H9 (cell line): Measurements from ENCODE around the gene FBXW9. TPM values are rescaled to one million over a fixed set of nuclear protein-coding genes. Genes with fewer than 3 reads are reported as not detected.

Source experiments
- DNase-seq: peaks from one replicate; pipeline ENCODE4 v3.0.0-alpha.2; 2017
- H2AFZ ChIP-seq: one replicate; pipeline ENCODE4 v1.6.1; 2013; ENCODE audit warnings: mild to moderate bottlenecking, low read length, control low read depth, moderate library complexity
- H2AK5ac ChIP-seq: 2 replicates; pipeline ENCODE4 v1.6.1; 2013; ENCODE audit warnings: low read length, control low read depth, mixed read lengths; ENCODE audit not compliant: insufficient read length
- H2BK120ac ChIP-seq: one replicate; pipeline ENCODE4 v1.6.1; 2013; ENCODE audit warnings: low read depth, mild to moderate bottlenecking, low read length, control low read depth, inconsistent platforms; ENCODE audit not compliant: poor library complexity, severe bottlenecking
- H2BK12ac ChIP-seq: 2 replicates; pipeline ENCODE4 v1.6.1; 2013; ENCODE audit warnings: low read length, control low read depth, mixed read lengths, low read depth; ENCODE audit not compliant: insufficient read length
- H2BK15ac ChIP-seq: 2 replicates; pipeline ENCODE4 v1.6.1; 2013; ENCODE audit warnings: low read depth, low read length, control low read depth
- H2BK20ac ChIP-seq: one replicate; pipeline ENCODE4 v1.6.1; 2013; ENCODE audit warnings: low read depth, mild to moderate bottlenecking, low read length, control low read depth, inconsistent platforms; ENCODE audit not compliant: poor library complexity, severe bottlenecking
- H2BK5ac ChIP-seq: 2 replicates; pipeline ENCODE4 v1.6.1; 2013; ENCODE audit warnings: low read length, control low read depth, mixed read lengths; ENCODE audit not compliant: insufficient read length
- H3K14ac ChIP-seq: 2 replicates; pipeline ENCODE4 v1.6.1; 2013; ENCODE audit warnings: low read length, control low read depth; ENCODE audit not compliant: insufficient read depth
- H3K18ac ChIP-seq: 2 replicates; pipeline ENCODE4 v1.6.1; 2013; ENCODE audit warnings: low read depth, mild to moderate bottlenecking, mixed read lengths, low read length, control low read depth; ENCODE audit not compliant: insufficient read length
- H3K23ac ChIP-seq: 2 replicates; pipeline ENCODE4 v1.6.1; 2013; ENCODE audit warnings: low read length, control low read depth, mixed read lengths, low read depth; ENCODE audit not compliant: insufficient read length
- H3K23me2 ChIP-seq: 2 replicates; pipeline ENCODE4 v1.6.1; 2013; ENCODE audit warnings: low read depth, mild to moderate bottlenecking, mixed read lengths, low read length, control low read depth; ENCODE audit not compliant: insufficient read length, poor library complexity, severe bottlenecking
- H3K27ac ChIP-seq: 2 replicates; pipeline ENCODE4 v1.5.1; 2013; ENCODE audit warnings: low read length, control low read depth, mixed read lengths, low read depth; ENCODE audit not compliant: insufficient read length
- H3K27me3 ChIP-seq: 2 replicates; pipeline ENCODE4 v1.6.1; 2013; ENCODE audit warnings: low read length, control low read depth, inconsistent platforms; ENCODE audit not compliant: insufficient read depth
- H3K4ac ChIP-seq: 2 replicates; pipeline ENCODE4 v1.6.1; 2013; ENCODE audit warnings: low read depth, mild to moderate bottlenecking, control low read depth, inconsistent platforms, low read length, moderate library complexity
- H3K4me1 ChIP-seq: 2 replicates; pipeline ENCODE4 v1.6.1; 2013; ENCODE audit warnings: low read length, control low read depth, inconsistent platforms; ENCODE audit not compliant: insufficient read depth
- H3K4me2 ChIP-seq: 2 replicates; pipeline ENCODE4 v1.6.1; 2013; ENCODE audit warnings: low read length, control low read depth, mixed read lengths; ENCODE audit not compliant: insufficient read length, insufficient read depth
- H3K56ac ChIP-seq: 2 replicates; pipeline ENCODE4 v1.6.1; 2013; ENCODE audit warnings: low read depth, mild to moderate bottlenecking, mixed read lengths, low read length, control low read depth; ENCODE audit not compliant: insufficient read length
- H3K79me1 ChIP-seq: 2 replicates; pipeline ENCODE4 v1.6.1; 2013; ENCODE audit warnings: low read depth, mild to moderate bottlenecking, moderate library complexity, low read length, control low read depth, inconsistent platforms; ENCODE audit not compliant: insufficient read depth, poor library complexity, severe bottlenecking
- H3K79me2 ChIP-seq: 2 replicates; pipeline ENCODE4 v1.6.1; 2013; ENCODE audit warnings: low read length, control low read depth, inconsistent platforms; ENCODE audit not compliant: insufficient read depth
- H3K9ac ChIP-seq: 2 replicates; pipeline ENCODE4 v1.6.1; 2013; ENCODE audit warnings: low read length, control low read depth, mixed read lengths; ENCODE audit not compliant: insufficient read length; ENCODE audit errors: extremely low read depth
- H3K9me3 ChIP-seq: one replicate; pipeline ENCODE4 v1.6.1; 2013; ENCODE audit warnings: low read depth, low read length, inconsistent platforms; ENCODE audit not compliant: control insufficient read depth
- H3T11ph ChIP-seq: one replicate; pipeline ENCODE4 v1.6.1; 2013; ENCODE audit warnings: mild to moderate bottlenecking, low read length, control low read depth, inconsistent platforms
- H4K20me1 ChIP-seq: one replicate; pipeline ENCODE4 v1.6.1; 2013; ENCODE audit not compliant: control insufficient read depth, insufficient read length, insufficient read depth
- H4K5ac ChIP-seq: 2 replicates; pipeline ENCODE4 v1.6.1; 2013; ENCODE audit warnings: low read depth, mild to moderate bottlenecking, mixed read lengths, low read length, control low read depth; ENCODE audit not compliant: insufficient read length
- H4K8ac ChIP-seq: replicated peaks from 2 replicates; pipeline ENCODE4 v1.6.1; 2013; ENCODE audit warnings: low read length, control low read depth, mixed read lengths, low read depth; ENCODE audit not compliant: insufficient read length
- H4K91ac ChIP-seq: 2 replicates; pipeline ENCODE4 v1.6.1; 2013; ENCODE audit warnings: low read depth, mild to moderate bottlenecking, moderate library complexity, mixed read lengths, low read length, control low read depth; ENCODE audit not compliant: insufficient read length
- H3K27ac Mint-ChIP-seq, 3 experiments: 2 replicates in 2 of 3; 3 replicates in 1 of 3; pipeline ENCODE4 v1.8.0; 2020 to 2021; ENCODE audit warnings: mixed read lengths in 3 of 3, mild to moderate bottlenecking in 1 of 3, moderate library complexity in 1 of 3
- H3K27me3 Mint-ChIP-seq: 2 replicates; pipeline ENCODE4 v1.8.0; 2021; ENCODE audit warnings: low read depth, mild to moderate bottlenecking, moderate library complexity, mixed read lengths
- H3K36me3 Mint-ChIP-seq, 3 experiments: 2 replicates in 2 of 3; 3 replicates in 1 of 3; pipeline ENCODE4 v1.8.0; 2020 to 2021; ENCODE audit warnings: low read depth in 3 of 3, mixed read lengths in 3 of 3; ENCODE audit not compliant: insufficient read depth in 1 of 3
- H3K4me1 Mint-ChIP-seq, 2 experiments: 2 replicates each; pipeline ENCODE4 v1.8.0; 2020; ENCODE audit warnings: mixed read lengths in 2 of 2
- H3K4me3 Mint-ChIP-seq, 2 experiments: 2 replicates in 1 of 2; 3 replicates in 1 of 2; pipeline ENCODE4 v1.8.0; 2020 to 2021; ENCODE audit warnings: mild to moderate bottlenecking in 2 of 2, mixed read lengths in 2 of 2, moderate library complexity in 1 of 2
- H3K9me3 Mint-ChIP-seq, 2 experiments: 2 replicates in 1 of 2; 3 replicates in 1 of 2; pipeline ENCODE4 v1.8.0; 2020; ENCODE audit warnings: mild to moderate bottlenecking in 2 of 2, mixed read lengths in 2 of 2, moderate library complexity in 1 of 2
- WGBS: extraction: QIAGEN DNeasy Blood & Tissue Kit; methylation state at CpG from one replicate; pipeline ENCODE4 v1.1.7; 2013; ENCODE audit warnings: missing lambda C conversion rate, low lambda C conversion rate, mixed read lengths; ENCODE audit not compliant: insufficient read length; ENCODE audit errors: extremely low coverage; 5-methylcytosine and 5-hydroxymethylcytosine counted together
- total RNA-seq: library from RNA; stranded (reverse); gene quantifications from 2 replicates; pipeline ENCODE4 v1.2.1, GENCODE V29; 2021
- TF ChIP-seq, protein P1 (sequence below): fragments of 200-600 bp; sonication (generic); conservative IDR thresholded peaks from 3 replicates; pipeline ENCODE4 v1.8.0; 2021; ENCODE audit warnings: antibody characterized with exemption, mild to moderate bottlenecking

FBXW9 gene
- total RNA-seq, 1 experiment from 2014 or later, result 11.7 TPM

DNA sequence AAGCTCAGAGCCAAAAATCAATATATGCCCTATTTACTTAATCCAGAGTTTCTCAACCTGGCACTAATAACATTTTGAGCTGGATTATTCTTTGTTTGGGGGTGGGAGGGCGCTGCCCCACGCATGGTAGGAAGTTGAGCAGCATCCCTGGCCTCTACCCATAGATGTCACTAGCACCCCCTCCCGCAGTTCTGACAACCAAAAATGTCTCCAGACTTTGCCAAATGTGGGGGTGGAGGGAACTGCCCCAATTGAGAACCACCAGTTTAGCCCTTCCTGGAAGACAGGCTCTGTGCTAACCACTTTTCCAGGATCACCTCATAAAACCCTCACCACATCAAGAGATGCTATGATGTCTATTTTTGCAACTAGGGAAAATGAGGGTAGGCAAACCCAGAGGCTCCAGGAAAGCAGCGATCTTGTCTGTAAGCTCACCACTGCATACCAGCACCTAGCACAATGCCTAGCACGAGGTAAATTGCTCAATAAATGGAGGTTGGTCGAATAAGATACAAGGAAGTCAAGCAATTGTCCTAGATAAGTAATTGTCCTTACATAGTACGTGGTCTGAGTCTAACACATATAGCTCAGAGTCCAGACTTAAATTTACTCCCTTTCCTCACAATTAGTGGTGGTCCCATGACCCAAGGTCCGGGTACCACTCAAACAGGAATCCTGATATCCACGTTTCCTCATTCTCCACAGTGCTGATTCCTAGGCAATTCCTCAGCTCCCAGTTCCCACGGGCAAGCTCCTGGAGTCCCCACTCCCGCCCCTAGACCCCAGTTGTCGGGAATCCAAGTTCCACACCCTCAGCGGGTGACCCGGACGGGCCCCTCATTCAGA, 37.2 kb upstream of the FBXW9 start:
- H2BK120ac ChIP-seq, result no peak overlapping the region
- Mint-ChIP-seq H3K4me1 (peaks cover 22 to 31% of the 10 kb centered on the region in 2 experiments), H3K27ac (peak overlapping the region; percentile 64 to 95 (median 90); a peak in 6 of 7 replicates), H3K27me3 (peaks cover 4% of the 10 kb centered on the region), H3K36me3 (peaks cover 26 to 39% (median 33%) of the 10 kb centered on the region in 3 experiments), H3K4me3 (peak overlapping the region; percentile 96 to 98), H3K9me3 (no peaks in the 10 kb centered on the region; a peak in 1 of 5 replicates)
- no peak overlapping the region for H2BK20ac ChIP-seq
- no peak overlapping the region for H2BK15ac ChIP-seq
- H3K4me1 ChIP-seq, result no peaks in the 10 kb centered on the region
- H3K27me3 ChIP-seq, result no peaks in the 10 kb centered on the region
- no peak overlapping the region for H4K5ac ChIP-seq
- no peak overlapping the region for H3K27ac ChIP-seq
- H4K91ac ChIP-seq, result no peak overlapping the region
- H3K9me3 ChIP-seq, result no peaks in the 10 kb centered on the region
- peak overlapping the region; percentile 26 for H3T11ph ChIP-seq
- H3K14ac ChIP-seq, result peak overlapping the region; percentile 94; the same call in 1 of the 2 replicates
- no peak overlapping the region for H3K23ac ChIP-seq
- no peak overlapping the region for H3K56ac ChIP-seq
- peaks cover 12% of the 10 kb centered on the region for H3K23me2 ChIP-seq
- no peak overlapping the region for H2BK5ac ChIP-seq
- peak overlapping the region; percentile 92 for H3K4me2 ChIP-seq
- no peak overlapping the region for H2AFZ ChIP-seq
- no peak overlapping the region for H2BK12ac ChIP-seq
- H3K4ac ChIP-seq, result no peak overlapping the region
- H4K8ac ChIP-seq, result no peak overlapping the region
- peaks cover 3% of the 10 kb centered on the region for H3K79me1 ChIP-seq
- no peaks in the 10 kb centered on the region for H4K20me1 ChIP-seq
- no peak overlapping the region for H2AK5ac ChIP-seq
- TF ChIP-seq, protein P1, sequence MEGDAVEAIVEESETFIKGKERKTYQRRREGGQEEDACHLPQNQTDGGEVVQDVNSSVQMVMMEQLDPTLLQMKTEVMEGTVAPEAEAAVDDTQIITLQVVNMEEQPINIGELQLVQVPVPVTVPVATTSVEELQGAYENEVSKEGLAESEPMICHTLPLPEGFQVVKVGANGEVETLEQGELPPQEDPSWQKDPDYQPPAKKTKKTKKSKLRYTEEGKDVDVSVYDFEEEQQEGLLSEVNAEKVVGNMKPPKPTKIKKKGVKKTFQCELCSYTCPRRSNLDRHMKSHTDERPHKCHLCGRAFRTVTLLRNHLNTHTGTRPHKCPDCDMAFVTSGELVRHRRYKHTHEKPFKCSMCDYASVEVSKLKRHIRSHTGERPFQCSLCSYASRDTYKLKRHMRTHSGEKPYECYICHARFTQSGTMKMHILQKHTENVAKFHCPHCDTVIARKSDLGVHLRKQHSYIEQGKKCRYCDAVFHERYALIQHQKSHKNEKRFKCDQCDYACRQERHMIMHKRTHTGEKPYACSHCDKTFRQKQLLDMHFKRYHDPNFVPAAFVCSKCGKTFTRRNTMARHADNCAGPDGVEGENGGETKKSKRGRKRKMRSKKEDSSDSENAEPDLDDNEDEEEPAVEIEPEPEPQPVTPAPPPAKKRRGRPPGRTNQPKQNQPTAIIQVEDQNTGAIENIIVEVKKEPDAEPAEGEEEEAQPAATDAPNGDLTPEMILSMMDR, result peak; percentile 56
- no peak overlapping the region for H3K18ac ChIP-seq
- no CpG with 5 or more reads among the region's 15 CpGs for WGBS
- peaks cover 22% of the 10 kb centered on the region for H3K79me2 ChIP-seq
- peak overlapping the region; percentile 90 for H3K9ac ChIP-seq
- no peak for DNase-seq
